HCT116 (cell line): ENCODE results near the gene APOA5.

ENCODE experiments used
- EZH2 ChIP-seq: fragments of 200-600 bp; sonication (generic); IDR thresholded peaks from 2 replicates; pipeline ENCODE4 v1.6.1; 2017; ENCODE audit warnings: antibody characterized with exemption, mixed run types
- EZH2phosphoT487 ChIP-seq: fragments of 200-600 bp; IDR thresholded peaks from 2 replicates; pipeline ENCODE4 v1.6.1; 2018; ENCODE audit warnings: antibody characterized with exemption, borderline replicate concordance
- JUND ChIP-seq: IDR thresholded peaks from 2 replicates; pipeline ENCODE4 v1.6.1; 2012
- POLR2A ChIP-seq: IDR thresholded peaks from 2 replicates; pipeline ENCODE4 v1.7.0; 2011; ENCODE audit warnings: borderline replicate concordance; ENCODE audit not compliant: insufficient read depth, insufficient read length; ENCODE audit errors: extremely low read depth
- POLR2AphosphoS5 ChIP-seq: IDR thresholded peaks from 2 replicates; pipeline ENCODE4 v1.6.1; 2011; ENCODE audit warnings: mild to moderate bottlenecking, low read depth, low read length, moderate library complexity
- SIN3A ChIP-seq: IDR thresholded peaks from 2 replicates; pipeline ENCODE4 v1.6.1; 2012; ENCODE audit warnings: low read depth
- SP1 ChIP-seq: IDR thresholded peaks from 2 replicates; pipeline ENCODE4 v1.6.1; 2012; ENCODE audit warnings: low read depth
- SRF ChIP-seq: IDR thresholded peaks from 2 replicates; pipeline ENCODE4 v1.6.1; 2012; ENCODE audit warnings: low read depth
- TCF7L2 ChIP-seq: IDR thresholded peaks from 2 replicates; pipeline ENCODE4 v1.7.0; 2011; ENCODE audit warnings: borderline replicate concordance, inconsistent platforms; ENCODE audit not compliant: insufficient read depth, insufficient read length; ENCODE audit errors: extremely low read depth
- ZNF274 ChIP-seq: fragments of 200-500 bp; sonication (Bioruptor generic); IDR thresholded peaks from 2 replicates; pipeline ENCODE4 v1.6.1; 2014; ENCODE audit warnings: mild to moderate bottlenecking, low read depth, low read length, inconsistent platforms
- TF ChIP-seq, protein P1 (sequence below), 3 experiments: fragments of 200-600 bp in 1 of 3; sonication (generic) in 1 of 3; IDR thresholded peaks in 2 of 3; conservative IDR thresholded peaks in 1 of 3; 2 replicates each; pipeline ENCODE4 v1.5.1; 2012 to 2017; ENCODE audit warnings: low read depth in 2 of 3, low read length in 2 of 3, antibody characterized with exemption in 1 of 3, borderline replicate concordance in 1 of 3, control low read depth in 1 of 3, mild to moderate bottlenecking in 1 of 3, mixed read lengths in 1 of 3, mixed run types in 1 of 3, moderate library complexity in 1 of 3; ENCODE audit not compliant: insufficient read depth in 1 of 3
- TF ChIP-seq, protein P2 (sequence below): IDR thresholded peaks from 2 replicates; pipeline ENCODE4 v1.6.1; 2012

DNA sequence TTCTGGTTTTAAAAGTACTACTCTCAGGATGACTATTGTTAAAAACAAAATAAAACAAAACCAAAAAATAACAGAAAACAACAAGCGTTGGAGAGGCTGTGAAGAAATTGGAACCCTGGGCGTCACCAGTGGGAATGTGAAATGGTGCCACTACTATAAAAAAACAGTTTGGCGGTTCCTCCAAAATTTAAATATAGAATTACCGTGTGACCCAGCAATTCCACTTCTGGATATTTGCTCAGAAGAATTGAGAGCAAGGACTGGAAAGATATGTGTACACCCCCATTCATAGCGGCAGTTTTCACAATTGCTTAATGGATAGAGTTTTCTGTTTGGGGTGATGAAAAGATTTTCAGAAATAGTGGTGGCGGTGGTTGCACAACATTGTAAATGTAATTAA, 22.8 kb upstream of the APOA5 start:
- TF ChIP-seq ZNF274, result no peak
- TF ChIP-seq POLR2AphosphoS5, result no peak
- TF ChIP-seq SRF, result no peak
- TF ChIP-seq, protein P1, sequence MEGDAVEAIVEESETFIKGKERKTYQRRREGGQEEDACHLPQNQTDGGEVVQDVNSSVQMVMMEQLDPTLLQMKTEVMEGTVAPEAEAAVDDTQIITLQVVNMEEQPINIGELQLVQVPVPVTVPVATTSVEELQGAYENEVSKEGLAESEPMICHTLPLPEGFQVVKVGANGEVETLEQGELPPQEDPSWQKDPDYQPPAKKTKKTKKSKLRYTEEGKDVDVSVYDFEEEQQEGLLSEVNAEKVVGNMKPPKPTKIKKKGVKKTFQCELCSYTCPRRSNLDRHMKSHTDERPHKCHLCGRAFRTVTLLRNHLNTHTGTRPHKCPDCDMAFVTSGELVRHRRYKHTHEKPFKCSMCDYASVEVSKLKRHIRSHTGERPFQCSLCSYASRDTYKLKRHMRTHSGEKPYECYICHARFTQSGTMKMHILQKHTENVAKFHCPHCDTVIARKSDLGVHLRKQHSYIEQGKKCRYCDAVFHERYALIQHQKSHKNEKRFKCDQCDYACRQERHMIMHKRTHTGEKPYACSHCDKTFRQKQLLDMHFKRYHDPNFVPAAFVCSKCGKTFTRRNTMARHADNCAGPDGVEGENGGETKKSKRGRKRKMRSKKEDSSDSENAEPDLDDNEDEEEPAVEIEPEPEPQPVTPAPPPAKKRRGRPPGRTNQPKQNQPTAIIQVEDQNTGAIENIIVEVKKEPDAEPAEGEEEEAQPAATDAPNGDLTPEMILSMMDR (IDR thresholded peaks at IDR 0.05 in 2 of 3, conservative IDR thresholded peaks at IDR 0.05 in 1 of 3; ENCODE audit: borderline replicate concordance in 1 of 3, insufficient read depth in 1 of 3, low read depth in 2 of 3, low read length in 2 of 3), result no peak
- no peak for TF ChIP-seq POLR2A
- no peak for TF ChIP-seq EZH2phosphoT487
- TF ChIP-seq JUND, result no peak
- no peak for TF ChIP-seq EZH2
- TF ChIP-seq TCF7L2, result no peak
- TF ChIP-seq SIN3A, result no peak
- no peak for TF ChIP-seq SP1
- TF ChIP-seq, protein P2, sequence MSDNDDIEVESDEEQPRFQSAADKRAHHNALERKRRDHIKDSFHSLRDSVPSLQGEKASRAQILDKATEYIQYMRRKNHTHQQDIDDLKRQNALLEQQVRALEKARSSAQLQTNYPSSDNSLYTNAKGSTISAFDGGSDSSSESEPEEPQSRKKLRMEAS, result no peak
